ENCODE data around the gene ANKRD12.
"Not testable (repeated sequence)": the region's sequence is repeated elsewhere in the genome, so short reads cannot be mapped to it uniquely, and the experiment has no call there.

- not testable (repeated sequence) for TF ChIP-seq CTCF (conservative IDR thresholded peaks at IDR 0.05; ENCODE audit: low read depth in 2 of 2); JUNB (IDR thresholded peaks at IDR 0.05; ENCODE audit: unreplicated experiment); EZH2 (IDR thresholded peaks at IDR 0.05; ENCODE audit: low read depth, unreplicated experiment); EZH2phosphoT487 (IDR thresholded peaks at IDR 0.05; ENCODE audit: unreplicated experiment); REST (IDR thresholded peaks at IDR 0.05; ENCODE audit: unreplicated experiment); ZNF331 (CRISPR knock-in tag; IDR thresholded peaks at IDR 0.05; ENCODE audit: low read depth); ETS1 (IDR thresholded peaks at IDR 0.05); CREB1 (CRISPR knock-in tag; IDR thresholded peaks at IDR 0.05; ENCODE audit: low read depth); NANOG (IDR thresholded peaks at IDR 0.05; ENCODE audit: borderline replicate concordance); STAT1 (IDR thresholded peaks at IDR 0.05; ENCODE audit: unreplicated experiment); ZNF114 (CRISPR knock-in tag; IDR thresholded peaks at IDR 0.05)
- TF ChIP-seq POLR2AphosphoS5 (IDR thresholded peaks at IDR 0.05; ENCODE audit: low read depth) = 0 out of 2 replicates have a peak, but pooled peaks have one; percentile 28
Measured at GRCh38 chr18:9264797-9265196, 128.2 kb downstream of the ANKRD12 start.
